GM21447 (cell line): Measurements from ENCODE around the gene RPUSD4.

Experiments used
- ATAC-seq: cut with Tn5 transposase; IDR thresholded peaks from one replicate; pipeline ENCODE4 v1.9.1; 2021; ENCODE audit not compliant: unreplicated experiment

Gene RPUSD4

DNA sequence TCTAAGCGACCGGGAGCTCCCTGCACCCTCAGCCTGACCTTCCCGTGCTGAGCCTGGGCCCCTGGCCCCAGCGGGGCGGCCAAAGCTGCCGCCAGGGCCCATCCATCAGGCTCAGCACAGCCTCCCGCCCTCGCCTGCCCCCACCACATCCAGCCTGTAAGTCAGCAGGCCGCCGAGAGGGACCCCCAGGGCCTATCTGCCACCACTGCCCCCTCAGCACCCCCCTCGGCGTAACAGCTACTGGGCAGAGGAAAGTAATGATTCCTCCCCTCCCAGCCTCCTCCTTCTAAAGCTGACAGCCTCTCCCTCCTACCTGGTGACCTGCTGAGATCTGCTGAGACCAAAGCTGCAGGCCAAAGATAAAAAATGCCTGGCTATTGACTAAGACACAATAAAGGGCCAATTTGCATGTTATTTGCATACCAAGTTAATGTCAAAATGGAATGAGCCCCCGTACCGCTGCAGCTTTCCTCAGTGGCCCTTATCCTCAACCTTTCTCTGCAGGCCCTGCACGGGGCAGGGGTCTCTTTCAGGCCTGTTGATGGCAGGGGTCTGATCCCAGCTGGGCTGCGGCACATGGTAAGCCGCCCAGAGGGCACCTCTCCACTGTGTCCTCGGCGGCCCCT, 51.6 kb downstream of the RPUSD4 start:
- no peak for ATAC-seq

DNA sequence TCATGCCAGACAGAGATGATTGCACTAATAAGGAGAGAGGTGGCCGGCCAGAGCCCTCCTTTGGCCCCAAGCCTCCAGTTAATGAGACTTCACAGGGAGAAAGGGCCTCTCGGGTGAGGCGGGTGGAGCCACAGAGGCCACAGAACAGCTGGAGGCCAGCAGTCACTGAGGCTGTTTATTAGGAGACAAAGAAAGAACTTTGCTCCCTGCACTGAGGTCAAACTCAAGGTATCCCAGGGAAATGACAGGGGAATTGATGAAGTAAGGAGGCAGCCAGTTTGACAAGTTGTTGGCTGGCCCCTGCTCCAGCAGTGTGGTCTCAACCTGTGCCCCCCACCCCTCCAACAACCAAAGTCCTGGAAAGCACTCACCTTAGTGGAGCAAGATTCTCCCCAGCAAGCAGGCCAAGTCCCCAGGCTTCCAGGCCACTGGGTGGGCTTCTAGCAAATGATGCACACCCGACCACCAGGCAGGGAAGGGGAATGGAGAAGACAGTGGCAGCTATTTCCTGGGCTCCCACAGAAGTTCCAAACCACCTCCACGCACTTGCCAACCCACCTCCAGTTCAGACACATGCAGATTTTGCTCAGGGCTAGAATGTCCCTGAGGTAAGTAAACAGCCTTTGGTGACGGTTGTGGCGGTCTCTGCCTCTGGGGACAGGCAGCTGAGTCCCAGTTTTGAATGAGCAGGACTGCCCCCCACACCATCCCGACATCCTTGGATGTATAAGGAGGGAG, 53.2 kb downstream of the RPUSD4 start:
- no peak for ATAC-seq

DNA sequence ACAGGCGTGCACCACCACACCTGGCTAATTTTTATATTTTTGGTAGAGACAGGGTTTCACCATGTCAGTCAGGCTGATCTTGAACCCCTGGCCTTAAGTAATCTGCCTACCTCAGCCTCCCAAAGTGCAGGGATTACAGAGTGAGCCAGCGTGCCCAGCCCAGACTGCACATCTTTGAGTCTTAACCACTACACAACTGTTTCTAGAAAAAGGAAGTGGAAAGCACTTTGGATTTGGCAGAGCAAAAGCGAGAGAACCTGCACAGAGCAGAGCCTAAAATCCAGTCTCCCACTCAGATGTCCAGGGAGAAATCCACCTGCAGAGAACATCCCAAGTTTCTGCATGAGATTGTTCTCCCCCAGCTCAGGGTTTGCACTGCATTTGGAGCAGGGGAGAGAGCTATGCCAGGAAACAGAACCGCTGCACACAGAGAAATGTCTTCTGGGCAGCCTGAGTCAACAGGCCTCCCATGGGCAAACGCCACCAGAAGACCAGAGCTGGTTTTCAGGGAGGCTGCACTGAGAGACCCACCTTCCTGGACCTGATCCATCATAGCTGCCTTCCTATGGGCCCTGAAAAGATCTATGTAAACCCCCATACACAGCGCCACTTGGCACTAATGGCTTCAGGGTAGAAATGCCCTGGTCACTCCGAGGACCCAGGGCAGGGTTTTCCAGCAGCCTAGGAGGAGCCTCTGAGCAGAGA, 54.0 kb downstream of the RPUSD4 start:
- no peak for ATAC-seq

DNA sequence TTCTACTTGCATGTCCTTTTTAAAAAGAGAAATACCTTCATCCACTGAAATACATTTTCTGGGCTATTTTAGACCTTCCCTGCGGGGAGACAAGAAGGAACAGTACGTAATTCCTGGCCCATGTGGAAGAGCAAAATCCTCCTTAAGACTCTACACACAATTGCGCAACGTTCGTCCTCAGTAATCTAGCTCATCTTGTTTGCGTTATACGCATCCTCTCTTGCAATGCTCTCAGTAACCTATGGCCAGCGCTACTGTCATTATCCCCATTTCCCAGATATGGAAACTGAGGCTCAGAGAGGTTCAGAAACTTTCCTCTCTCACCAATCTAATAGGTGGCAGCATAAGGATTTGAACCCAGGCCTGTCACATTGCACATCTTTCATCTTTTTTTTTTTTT, 54.6 kb downstream of the RPUSD4 start:
- no peak for ATAC-seq

DNA sequence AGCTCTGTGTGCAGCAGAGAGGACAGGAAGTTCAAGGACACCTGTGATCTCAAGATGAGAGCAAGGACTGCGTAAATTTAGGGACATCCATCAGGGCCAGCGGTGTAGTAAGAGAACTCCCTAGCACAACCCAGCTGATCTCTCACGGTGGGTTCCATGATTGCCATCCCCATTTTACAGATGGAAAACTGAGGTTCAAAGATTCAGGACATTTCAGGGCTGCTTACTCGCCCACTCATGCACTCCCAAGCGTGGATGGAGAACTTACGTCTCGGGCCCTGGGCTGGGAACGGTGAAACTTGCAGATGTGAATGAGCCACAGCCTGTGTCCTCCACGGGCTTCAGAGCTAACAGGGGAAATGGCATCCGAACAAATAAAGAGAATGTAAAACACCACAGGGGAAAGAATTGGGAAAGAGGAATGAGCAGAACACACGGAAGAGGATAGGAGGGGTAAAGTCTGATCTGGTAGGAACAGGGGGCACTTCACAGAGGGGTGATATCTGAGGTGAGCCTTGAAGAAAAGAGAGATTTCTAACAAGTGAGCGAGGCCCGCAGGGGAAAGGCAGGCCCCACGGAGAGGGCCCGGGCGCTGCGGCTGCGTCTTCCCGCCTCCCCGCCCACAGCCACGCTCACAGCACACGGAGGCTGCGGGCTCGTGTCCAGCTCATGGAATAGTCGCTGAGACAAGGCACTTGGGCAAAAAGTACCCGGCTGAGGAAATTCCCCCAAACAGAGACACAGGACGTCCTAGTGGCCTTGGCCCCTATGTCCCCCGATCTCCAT, 55.9 kb downstream of the RPUSD4 start:
- ATAC-seq = no peak

DNA sequence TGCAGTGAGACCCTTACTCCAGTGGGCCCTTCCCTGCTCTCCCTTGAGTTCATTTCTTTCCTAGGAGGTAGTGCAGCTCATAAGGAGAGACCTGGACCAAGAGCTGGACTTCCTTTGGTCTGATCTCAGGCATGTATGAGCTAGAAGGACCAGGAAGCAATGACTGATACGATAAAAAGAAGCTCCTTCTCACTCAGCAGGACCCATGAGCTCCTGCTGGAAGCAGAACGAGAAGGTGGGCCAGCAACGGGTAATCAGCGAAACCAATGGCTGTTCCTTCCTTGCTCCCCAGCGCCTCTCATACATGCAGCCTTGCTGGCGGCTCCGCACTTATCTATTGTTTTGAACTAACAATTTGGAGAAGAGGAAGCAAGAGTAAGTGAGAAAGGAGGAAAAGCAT, 56.8 kb downstream of the RPUSD4 start:
- ATAC-seq = no peak

DNA sequence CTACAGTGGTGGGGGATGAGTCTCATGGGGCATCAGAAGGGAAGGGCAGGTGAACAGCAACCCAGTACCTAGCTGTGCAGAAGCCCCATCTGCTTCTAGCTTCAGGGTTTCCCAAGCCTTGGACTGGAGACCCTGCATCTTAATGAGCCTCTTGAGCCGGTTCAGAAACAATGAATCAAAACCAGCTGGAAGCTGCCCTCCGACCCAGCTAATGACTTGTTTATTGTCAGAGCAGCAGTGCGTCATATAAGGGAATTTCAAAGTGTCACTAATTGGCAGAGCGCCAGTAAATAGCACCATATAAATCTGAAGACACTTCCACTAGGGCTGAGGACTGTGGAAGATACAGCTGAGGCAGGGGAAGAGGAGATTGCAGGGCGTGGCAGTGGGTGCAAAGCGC, 57.5 kb downstream of the RPUSD4 start:
- ATAC-seq = no peak

DNA sequence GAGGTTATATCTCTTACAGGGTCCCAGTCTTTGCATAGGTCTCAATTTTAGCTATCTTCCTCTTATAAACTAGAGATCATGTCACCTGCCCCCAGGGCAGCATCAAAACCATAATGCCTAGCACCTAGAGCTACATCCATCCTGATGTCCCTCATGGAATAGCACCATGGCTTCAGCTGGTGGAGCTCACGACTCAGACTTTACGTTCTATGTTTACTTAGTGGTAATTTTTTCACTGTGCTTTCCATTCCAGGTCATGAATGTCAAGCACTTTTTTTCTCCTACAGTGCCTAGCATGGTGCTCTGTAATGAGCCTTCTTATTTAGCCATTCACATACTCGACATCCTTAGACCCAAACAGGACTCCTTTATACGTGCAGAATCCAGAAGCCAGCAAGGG, 58.4 kb downstream of the RPUSD4 start:
- no peak for ATAC-seq

DNA sequence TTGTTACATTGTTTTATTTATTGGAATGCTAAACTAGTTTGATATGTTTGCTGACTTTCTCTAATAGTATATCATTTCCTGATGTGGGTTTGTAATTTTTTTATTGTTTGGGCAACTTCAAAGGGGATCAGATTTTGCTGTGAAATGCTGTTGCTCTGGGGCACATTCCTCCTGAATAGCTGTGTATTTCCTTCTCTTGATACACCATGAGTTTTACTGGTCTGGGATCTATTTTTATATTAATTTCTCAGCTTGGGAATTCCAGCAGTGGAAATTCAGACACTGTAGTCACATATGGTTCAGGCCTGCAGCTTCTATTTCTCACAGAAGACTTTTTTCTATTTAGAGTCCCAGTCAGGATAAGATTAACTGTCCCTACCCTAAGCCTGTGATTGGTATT, 58.9 kb downstream of the RPUSD4 start:
- no peak for ATAC-seq

DNA sequence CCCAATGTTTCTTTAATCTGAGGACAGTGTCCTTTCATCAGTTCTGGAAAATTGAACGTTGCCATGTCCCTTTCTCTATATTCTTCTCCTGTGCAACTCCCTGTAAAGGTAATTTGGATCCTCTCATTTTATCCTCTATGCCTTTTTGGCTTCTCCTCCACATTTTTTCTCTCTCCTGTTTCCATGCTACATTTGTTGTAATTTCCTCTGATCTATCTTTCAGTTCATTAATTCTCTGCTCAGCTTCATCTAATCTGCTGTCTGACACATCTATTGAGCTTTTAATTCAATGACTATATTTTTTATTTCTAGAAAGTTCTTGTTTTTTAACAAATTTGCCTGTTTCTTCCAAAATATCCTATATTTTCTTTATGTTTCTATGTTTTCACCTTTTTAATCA, 59.3 kb downstream of the RPUSD4 start:
- ATAC-seq = no peak
